Right ventricle myocardium superior (tissue), 1 donor: Measurements from ENCODE around the gene ZBED6. TPM values are rescaled to one million over a fixed set of nuclear protein-coding genes. Genes with fewer than 3 reads are reported as not detected.
"Not testable (repeated sequence)": the region's sequence is repeated elsewhere in the genome, so short reads cannot be mapped to it uniquely, and the experiment has no call there.

Experiments used
- ATAC-seq: fragments of 200-7000 bp; cut with Tn5 transposase; one replicate; pipeline ENCODE4 v1.9.1; 2020; ENCODE audit warnings: mild to moderate bottlenecking; ENCODE audit not compliant: poor library complexity
- DNase-seq: peaks from one replicate; pipeline ENCODE4 v3.0.0-alpha.2; 2020
- intact Hi-C: fragments of 100-400 bp; cut with DNase I; formaldehyde crosslinking; loops from one replicate; pipeline ENCODE4 v1.11.2; 2022
- total RNA-seq: library from RNA; stranded (reverse); fragmentation: NEBNext Ultra II Directional; extraction: Animal tissue kit (Norgen Biotek cat#: 25700); gene quantifications from one replicate; pipeline ENCODE4 v1.2.1, GENCODE V29; 2021
- donor health status: DM: no; HTN: yes; CAD: no; lungs with severe emphysema.

The ZBED6 gene
- total RNA-seq, 1 donor from 2014 or later: 12.3 TPM

DNA sequence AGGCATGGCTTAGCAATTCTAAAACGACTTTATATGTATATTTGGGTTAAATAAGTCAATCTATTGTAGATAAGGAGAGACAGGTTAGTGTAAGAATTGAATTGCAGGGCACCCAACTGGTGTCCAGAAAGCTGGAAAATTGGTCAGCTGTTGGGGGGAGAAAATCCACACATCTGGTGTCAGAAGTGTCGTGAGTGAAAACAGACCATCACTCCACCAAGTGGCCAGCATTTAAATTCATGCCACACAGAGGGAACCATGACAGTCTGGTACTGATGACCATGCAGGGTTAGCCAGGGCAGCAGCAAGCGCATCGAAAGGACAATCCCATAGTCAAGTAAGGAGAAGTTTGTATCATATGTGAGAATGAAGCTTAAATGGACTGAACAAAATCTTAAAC, 18.8 kb upstream of the ZBED6 start:
- no peak for DNase-seq
- intact Hi-C loops: loop anchor here (10.0 kb wide), 1 partner anchor 272 kb away; no protein-coding TSS in a partner anchor
- peak; percentile 75 for ATAC-seq

GRCh38 chr1:203777596-203777995, 17.8 kb upstream of the ZBED6 start:
- ATAC-seq: no peak
- intact Hi-C loops: loop anchor here (10.0 kb wide), 1 partner anchor 273 kb away; no protein-coding TSS in a partner anchor

DNA sequence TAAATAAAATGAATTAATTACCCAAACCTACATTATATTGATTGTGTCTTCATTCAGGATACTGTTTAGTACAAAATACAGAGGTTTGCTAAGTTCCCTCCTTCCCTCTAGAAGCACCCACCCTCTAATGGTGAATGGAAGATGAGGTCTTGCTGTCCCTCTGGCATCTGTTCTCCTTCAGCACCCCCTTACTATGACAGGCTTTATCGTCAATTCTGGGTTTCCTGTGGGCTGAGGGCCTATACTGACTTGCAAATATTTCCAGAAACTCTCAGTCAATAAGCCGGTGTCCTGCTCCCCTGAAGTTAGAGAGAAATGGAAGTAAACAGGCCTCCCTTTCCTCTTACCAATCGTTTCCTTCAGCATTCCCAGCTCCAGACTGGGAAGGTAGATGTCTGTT, 17.3 kb upstream of the ZBED6 start:
- DNase-seq: no peak
- intact Hi-C loops: loop anchor here (10.0 kb wide), 1 partner anchor 273 kb away; no protein-coding TSS in a partner anchor
- ATAC-seq: no peak

More at GRCh38 chr1:203777596-203777995, 17.8 kb upstream of the ZBED6 start:
- no peak for DNase-seq

DNA sequence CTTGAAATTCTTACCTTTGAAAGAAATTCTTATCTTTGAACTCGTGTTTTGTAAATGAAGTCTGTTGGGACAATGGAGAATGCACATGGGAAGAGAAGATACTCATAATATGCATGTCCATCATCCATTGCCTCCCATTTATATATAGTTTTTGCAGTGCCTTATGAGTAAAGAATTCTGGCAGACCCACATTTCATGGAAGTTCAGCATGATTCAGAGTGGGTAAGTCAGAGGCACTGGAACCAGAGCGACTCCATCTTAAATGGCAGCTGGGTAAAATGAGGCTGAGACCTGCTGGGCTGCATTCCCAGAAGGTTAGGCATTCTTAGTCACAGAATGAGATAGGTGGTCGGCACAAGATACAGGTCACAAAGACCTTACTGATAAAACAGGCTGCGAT, 16.6 kb upstream of the ZBED6 start:
- no peak for ATAC-seq
- intact Hi-C loops: loop anchor here (10.0 kb wide), 1 partner anchor 274 kb away; no protein-coding TSS in a partner anchor
- DNase-seq: no peak

- DNase-seq (no peak), ATAC-seq (no peak)
- intact Hi-C loops: no loop called here
Observed at GRCh38 chr1:203781962-203782361, 13.5 kb upstream of the ZBED6 start.

DNA sequence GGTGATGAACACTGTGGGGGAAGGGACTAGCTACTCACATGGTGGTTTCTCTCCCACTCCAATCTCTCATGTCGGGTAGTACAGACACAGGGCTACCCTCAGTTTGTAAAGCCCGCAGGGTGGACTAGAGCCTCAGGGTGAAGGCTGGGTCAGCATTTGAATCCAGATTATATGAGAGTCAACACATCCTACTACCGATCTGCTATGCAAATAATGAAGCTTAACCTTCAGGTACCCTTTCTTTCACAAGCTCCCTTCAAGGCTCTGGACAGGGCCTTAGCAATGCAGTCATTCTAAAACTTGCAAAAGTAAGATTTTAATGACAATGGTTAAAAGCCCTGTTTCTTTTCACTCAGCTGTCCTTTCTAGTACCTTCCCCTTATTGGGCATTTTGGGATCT, 5.5 kb upstream of the ZBED6 start:
- ATAC-seq (no peak), DNase-seq (no peak)
- intact Hi-C loops: no loop called here

- ATAC-seq: no peak
- DNase-seq: no peak
- intact Hi-C loops: no loop called here
Observed at GRCh38 chr1:203791498-203791897, 3.9 kb upstream of the ZBED6 start.

DNA sequence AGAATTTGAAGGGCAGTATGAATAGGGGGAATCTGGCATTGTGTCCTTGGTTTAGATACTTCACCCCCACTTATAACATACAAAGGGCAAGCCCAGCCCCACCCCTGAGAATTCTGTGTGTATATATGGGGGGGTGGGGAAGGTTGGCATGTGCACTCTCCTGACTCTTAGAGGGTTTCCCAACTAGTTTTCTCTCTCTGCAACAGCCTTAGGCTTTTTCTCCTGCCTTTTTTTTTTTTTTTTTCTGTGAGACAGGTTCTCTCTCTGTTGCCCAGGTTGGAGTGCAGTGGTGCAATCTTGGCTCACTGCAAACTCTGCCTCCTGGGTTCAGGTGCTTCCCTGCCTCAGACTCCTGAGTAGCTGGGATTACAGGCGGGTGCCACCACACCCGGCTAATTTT, 2.9 kb upstream of the ZBED6 start:
- DNase-seq: no peak
- no peak for ATAC-seq
- intact Hi-C loops: no loop called here

- intact Hi-C loops, ATAC-seq, DNase-seq: not testable (repeated sequence)
Observed at GRCh38 chr1:203793561-203793960, 1.9 kb upstream of the ZBED6 start.

DNA sequence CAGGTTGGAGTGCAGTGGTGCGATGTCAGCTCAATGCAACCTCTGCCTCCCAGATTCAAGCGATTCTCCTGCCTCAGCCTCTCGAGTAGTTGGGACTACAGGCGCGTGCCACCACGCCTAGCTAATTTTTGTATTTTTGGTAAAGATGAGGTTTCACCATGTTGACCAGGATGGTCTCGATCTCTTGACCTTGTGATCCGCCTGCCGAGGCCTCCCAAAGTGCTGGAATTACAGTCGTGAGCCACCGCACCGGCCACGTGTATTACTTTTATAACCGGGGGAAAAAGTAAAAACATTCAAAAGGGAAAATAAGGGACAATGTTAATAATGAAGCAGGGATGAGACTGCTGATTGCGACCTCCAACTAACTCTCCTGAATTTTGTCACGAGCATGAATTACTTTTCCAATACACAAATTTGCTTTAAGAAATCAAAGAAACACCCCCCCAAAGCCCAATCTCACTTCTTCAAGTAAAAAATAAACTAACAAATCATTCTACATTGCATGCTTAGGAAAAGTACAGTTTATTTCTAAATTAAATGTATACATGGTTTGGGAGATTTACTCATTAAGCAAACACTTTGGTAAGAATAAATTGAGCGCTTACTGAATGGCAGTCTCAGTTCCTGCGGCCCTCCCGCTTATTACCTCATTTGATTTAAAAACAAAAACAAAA, 521 bp upstream of the ZBED6 start:
- ATAC-seq (no peak), DNase-seq (no peak)
- intact Hi-C loops: no loop called here

DNA sequence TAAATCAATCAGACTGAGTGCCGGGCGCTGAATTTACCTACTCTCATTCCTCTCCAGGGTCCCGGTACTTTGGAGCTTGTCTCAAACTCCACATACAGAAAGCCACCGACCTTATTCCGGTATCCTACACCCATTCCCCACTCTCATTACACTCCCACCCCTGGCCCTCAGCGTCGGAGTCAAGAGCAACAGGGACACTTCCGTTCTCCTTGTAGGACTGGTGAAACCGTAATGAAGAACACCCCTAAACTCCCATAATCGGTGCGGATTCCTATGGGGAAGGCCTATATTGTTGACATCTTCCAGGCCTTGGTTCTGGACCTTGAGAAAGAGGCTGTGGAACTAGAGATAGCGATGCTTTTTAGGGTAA, 798 bp downstream of the ZBED6 start:
- ATAC-seq (peak; percentile 17), DNase-seq (no peak)
- intact Hi-C loops: no loop called here

DNA sequence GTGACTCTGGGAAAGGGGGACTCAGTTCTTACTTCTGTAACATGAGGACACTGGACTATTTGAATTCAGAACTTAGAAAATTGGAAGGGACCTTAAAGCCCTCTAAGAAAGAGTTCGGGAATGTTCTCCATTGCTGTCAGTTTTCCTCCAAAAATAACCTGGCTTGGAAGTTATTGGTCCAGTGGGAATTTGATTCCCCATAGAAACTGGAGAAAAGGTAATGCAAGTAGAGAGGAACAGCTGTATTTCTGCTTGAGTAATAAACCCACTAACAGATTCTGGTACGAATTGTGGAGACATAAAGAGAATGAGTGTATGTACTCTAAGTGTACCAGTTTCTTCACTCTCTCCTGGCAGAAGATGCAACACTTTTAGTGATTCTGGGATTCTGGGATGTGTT, 1.8 kb downstream of the ZBED6 start:
- ATAC-seq (no peak), DNase-seq (no peak)
- intact Hi-C loops: no loop called here

DNA sequence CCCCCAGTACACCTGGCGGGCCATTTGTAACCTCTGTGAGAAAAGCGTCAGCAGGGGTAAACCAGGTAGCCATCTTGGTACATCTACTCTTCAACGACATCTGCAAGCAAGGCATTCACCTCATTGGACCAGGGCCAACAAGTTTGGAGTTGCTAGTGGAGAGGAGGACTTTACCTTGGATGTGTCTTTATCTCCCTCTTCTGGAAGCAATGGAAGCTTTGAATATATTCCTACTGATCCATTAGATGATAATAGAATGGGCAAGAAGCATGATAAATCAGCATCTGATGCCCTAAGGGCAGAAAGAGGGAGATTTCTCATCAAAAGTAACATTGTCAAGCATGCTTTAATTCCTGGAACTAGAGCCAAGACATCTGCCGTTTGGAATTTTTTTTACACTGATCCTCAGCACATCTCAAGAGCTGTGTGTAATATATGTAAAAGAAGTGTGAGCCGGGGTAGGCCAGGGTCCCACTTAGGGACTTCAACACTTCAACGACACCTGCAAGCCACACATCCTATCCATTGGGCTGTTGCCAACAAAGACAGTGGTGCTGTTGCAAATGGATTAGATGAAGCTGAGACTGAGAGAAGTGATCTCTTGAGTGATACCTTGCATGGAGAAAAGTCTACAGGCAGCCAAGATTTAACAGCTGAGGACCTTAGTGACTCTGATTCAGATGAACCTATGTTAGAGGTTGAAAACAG, 2.7 kb downstream of the ZBED6 start:
- intact Hi-C loops: no loop called here
- no peak for DNase-seq
- ATAC-seq: no peak

DNA sequence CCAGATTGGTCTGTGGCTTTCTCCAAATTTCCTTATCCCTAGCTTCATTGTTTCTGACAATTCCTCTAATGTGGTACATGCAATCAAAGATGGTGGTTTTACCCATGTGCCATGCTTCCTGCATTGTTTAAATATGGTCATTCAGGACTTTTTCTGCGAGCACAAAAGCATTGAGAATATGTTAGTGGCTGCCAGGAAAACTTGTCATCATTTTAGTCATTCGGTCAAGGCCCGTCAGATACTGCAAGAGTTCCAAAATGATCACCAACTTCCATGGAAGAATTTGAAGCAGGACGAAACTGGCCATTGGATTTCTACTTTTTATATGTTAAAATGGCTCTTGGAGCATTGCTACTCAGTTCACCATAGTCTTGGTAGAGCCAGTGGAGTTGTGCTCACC, 3.7 kb downstream of the ZBED6 start:
- DNase-seq: no peak
- intact Hi-C loops: no loop called here
- no peak for ATAC-seq

DNA sequence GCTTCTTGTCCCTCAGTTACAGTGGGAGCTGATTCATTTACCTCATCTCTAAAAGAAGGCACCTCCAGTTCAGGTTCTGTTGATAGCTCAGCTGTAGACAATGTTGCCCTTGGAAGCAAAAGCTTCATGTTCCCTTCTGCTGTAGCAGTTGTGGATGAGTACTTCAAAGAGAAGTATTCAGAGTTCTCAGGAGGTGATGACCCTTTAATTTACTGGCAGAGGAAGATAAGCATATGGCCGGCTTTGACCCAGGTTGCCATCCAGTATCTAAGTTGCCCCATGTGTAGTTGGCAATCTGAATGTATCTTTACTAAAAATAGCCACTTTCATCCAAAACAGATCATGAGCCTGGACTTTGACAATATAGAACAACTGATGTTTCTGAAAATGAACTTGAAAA, 4.5 kb downstream of the ZBED6 start:
- ATAC-seq (no peak), DNase-seq (no peak)
- intact Hi-C loops: no loop called here

GRCh38 chr1:203805689-203806088, 10.3 kb downstream of the ZBED6 start:
- no peak for ATAC-seq
- no peak for DNase-seq

GRCh38 chr1:203807196-203807595, 11.8 kb downstream of the ZBED6 start:
- DNase-seq (no peak), ATAC-seq (no peak)
- intact Hi-C loops: no loop called here

More at GRCh38 chr1:203805689-203806088, 10.3 kb downstream of the ZBED6 start:
- intact Hi-C loops: no loop called here

DNA sequence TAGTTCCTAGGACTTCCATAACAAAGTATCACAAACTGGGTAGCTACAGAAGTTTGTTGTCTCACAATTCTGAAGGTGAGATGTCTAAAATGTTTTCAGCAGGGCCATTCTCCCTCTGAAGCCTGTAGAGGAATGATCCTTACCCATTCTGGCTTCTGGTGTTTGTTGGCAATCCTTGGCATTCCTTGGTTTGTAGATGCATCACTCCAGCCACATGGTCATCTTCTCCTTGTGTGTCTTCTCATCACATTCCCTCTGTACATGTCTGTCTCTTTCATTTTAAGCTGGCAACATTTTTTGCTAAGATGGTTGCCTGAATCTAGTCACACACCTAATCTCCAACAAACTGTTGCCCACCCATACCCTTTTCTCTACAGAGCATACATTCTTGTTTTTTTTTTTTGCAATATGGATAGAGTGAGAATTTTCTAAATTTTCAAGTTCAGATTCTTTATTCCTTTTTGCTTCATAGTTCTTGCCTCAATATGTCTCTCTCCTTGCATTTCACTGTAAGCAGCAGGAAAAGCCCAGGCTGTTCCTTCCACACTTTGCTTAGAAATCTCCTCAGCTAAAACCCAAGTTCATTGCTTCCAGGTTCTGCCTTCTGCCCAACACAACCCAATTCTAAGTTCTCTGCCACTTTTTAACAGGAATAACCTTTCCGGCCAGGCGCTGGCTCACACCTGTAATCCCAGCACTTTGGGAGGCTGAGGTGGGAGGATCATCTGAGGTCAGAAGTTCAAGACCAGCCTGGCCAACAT, 18.3 kb downstream of the ZBED6 start:
- ATAC-seq: no peak
- intact Hi-C loops: loop anchor here (2.0 kb wide), 1 partner anchor 21 kb away; no protein-coding TSS in a partner anchor
- no peak for DNase-seq

DNA sequence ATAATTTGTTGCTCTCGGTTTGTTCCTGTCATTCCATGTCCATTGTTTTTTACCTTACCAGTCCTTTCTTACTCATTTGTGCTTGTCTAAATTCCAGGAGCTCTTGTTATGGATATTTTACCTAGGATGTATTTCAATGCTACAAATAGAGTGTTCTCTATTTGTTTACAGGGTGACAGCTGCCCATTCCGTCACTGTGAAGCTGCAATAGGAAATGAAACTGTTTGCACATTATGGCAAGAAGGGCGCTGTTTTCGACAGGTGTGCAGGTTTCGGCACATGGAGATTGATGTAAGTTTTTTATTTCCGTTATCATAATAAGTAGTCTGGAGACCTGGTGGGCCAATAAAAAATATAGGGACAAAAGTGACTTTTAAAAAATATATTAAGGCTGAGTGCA, 23.0 kb downstream of the ZBED6 start:
- intact Hi-C loops: no loop called here
- ATAC-seq: no peak

DNA sequence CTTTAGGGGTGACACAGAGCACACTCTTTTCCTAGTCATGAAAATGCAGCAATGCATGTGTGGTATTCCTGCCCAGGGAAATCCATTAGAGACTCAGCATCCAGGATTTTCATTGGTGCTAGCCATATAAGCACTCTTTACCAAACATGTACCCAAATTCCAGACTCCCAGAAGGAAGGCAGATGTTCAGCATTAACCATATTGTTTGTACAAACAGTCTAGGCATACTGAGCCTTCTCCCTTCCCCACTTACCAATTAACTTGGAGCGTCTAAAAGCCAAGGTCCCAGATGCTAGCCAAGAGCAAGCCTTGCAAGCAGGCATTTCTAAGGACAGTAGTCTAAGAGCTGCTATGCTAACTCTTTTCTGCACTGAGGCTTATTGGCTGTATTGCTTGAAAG, 27.9 kb downstream of the ZBED6 start:
- ATAC-seq (no peak), DNase-seq (no peak)
- intact Hi-C loops: no loop called here

More for the DNA sequence above, 23.0 kb downstream of the ZBED6 start:
- no peak for DNase-seq
